ENCODE results near the gene CMTM6.
A peak's percentile ranks its signal among the peaks of the same experiment; 100 is the strongest.
"Not testable (repeated sequence)": the region's sequence is repeated elsewhere in the genome, so short reads cannot be mapped to it uniquely, and the experiment has no call there.

Gene CMTM6

DNA sequence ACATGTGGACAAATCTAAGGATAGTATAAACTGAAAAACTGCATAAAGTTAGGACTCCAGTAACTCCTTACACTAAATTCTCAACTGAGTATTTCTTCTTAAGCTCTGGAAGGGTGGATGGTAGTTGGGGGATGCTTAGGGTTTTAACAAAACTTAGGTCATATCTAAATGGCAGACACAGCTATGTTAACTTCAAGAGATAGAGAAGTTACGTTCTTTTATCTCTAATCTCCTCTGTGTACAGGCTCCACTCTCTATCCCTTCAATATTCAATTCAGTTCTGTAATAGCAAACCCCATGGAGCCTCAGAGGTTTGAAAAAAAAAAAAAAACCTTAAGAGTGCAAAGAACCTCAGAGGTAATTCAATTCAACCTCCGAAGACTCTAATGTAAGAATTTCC is 3.1 kb downstream of the CMTM6 start:
- no peak for DNase-seq (ENCODE audit: low read depth in 2 of 2)

DNA sequence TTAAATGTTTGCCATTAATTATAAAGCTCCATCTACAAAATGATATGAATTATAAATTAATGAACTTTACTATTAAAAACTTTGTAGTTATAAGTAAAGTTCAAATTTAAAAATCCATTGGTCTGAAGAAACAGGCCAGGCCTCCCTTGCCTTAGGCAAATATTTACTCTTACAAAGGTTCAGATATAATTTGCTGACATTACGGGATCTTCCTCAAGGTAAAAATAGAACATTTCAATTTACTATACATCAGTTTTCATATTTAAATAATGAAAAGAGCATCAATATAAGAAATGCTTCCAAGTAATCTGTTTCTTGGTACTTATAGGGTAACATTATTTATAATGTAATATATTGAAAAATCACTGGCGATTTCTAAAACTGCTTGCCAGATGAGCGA is 3.7 kb downstream of the CMTM6 start:
- no peak for DNase-seq (ENCODE audit: low read depth in 2 of 2)

DNA sequence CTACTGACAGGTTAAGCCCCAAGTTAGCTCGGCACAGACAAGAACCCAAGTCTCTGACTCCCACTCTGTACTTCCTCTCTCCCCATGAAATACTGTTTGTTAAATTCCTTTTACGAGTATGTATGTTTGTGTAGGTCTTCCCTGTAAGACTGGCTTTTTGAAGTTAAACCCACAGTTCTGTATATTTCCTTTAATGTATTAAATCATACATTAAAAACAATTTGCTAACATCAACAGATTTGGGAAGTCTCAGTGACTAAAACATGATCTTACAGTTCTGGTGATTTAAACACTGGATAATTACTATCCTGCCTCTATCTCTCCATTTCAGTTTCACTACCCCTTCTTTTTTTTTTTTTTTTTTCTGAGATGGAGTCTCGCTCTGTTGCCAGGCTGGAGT is 4.4 kb downstream of the CMTM6 start:
- DNase-seq (ENCODE audit: low read depth in 2 of 2): no peak

DNA sequence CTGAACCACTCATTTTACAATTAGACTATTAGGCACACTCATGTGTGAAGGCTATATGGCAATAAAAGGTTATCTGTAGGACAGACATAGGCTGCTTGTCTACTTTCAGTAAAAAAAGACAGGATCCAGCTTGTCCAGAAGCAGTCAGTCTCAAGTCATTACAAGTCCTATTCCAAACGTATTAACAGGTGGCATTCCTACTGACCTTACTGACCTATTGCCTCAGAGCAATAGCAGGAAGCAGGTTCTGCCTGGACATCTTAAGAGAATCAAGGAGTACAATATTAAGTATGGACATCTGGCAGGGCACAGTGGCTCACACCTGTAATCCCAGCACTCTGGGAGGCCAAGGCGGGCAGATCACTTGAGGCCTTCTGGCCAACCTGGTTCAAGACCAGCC is 7.0 kb downstream of the CMTM6 start:
- no peak for DNase-seq (ENCODE audit: low read depth in 2 of 2)

DNA sequence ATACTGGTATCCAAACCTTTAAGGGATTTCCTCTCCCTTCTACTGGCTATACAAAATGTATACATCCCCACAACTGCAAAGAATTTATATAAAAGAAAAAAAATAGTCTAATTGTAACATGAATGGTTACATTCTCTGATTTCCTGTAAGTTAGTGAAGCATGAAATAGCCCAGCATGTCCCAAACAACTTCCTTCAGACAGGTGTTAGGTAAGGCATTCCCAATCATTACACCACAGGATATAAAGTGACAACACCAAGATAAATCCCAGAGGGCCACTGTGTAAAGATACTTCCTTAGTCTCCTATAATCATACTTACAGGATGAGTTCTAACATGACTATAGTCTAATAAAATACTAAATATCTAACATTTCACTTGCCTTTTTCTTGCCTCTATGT is 7.6 kb downstream of the CMTM6 start:
- DNase-seq (ENCODE audit: low read depth in 2 of 2): no peak

DNA sequence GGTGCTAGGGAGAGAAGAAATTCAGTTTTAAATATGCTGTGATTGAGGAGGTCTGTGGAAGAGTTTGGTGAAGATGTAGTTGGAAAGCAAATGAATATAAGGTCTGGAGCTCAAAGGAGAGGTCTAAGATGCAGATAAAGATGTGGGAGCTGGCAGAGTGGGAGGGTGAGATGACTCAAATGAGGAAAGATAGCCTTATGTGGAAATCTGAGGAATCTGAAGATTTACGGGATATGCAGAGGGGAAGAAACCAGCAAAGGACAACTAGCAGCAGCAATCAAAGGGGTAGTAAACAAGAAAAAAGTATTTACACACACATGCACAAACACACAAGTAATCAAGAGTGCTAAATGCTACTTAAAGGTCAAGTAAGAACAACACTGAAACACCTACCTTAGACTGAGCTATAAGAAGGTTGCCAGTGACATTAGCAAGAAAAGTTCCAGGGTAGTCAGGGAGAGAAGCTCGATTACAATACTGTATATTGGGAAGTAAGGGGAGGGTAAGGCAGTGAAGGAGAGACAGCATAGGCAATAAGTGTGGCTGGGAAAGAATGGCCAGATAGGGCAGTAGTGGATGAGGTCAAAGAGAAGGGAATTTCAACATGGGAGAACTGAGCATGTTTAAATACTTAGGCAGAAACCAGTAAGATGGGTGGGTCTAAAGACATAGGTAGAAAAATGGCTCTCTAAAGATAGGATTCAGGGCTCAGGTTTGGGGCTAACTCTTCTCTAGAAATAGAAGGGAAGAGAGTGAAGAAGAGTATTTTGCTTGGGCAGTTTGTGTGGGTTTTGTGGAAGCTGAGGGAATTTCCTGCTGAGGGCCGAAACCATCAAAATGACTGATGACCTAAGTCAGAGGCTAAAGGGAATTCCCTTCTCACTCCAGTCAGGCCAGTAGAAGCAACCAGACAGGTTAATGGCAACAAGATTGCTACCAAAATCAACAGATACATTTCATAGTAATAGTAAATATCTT is 8.9 kb downstream of the CMTM6 start:
- no peak for DNase-seq (ENCODE audit: low read depth in 2 of 2)

DNA sequence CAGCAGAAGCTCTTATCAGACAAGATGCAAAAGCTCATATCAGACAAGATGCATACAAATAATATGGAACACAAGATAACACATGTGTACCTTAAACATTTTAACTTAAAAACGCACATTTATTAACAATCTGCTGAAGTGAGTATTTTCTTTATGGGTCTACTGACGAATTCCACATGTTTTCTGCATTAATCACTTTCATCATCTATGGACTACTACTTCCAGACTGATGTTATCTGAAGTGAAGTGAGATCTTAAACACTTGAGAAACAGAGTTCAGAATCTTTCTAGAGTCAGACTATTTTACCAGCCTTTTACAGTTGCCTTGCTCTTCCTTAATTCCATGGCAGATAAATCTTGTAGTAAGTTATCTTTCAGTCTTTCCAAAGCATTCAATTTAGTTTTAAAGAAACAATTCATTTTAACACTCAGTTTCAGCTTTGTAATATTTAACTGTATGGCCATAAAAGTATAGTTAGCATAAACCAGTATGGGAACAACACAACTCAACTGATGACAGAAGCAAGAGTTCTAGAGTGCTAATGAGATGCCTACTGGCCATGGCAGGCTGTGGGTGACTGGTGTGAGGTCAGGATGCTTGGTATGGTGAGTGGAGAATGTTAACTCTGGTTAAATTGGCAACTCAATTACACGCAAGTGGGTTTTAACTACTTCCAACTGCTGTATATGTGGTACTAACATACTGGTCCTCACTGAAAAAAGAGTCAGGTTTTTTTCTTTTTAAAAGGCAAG is 9.8 kb downstream of the CMTM6 start:
- no peak for DNase-seq (ENCODE audit: low read depth in 2 of 2)

DNA sequence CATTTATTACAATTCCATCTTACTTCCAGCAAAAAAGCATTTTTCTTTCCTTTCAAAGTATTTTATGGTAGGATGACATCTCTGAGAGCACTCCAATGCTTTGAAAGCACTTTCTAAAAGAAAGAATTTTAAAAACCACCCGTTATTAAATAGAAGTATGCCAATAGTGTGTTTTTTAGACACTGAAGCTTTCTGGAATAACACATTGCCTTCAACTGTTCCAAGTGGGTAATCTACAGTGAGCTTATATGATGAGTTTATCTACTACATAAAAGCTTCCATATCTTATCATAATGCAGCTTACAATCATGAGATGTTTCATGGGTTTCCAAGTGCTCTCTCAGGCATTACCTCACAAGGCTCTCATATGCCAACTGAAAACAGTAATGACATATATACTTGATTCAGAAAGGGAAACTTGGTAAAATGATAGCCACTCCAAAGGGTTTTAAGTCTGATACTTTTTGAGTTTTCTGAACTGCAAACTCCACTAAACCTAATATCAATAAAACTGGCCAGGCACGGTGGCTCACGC is 14.1 kb downstream of the CMTM6 start:
- no peak for DNase-seq (ENCODE audit: low read depth in 2 of 2)

DNA sequence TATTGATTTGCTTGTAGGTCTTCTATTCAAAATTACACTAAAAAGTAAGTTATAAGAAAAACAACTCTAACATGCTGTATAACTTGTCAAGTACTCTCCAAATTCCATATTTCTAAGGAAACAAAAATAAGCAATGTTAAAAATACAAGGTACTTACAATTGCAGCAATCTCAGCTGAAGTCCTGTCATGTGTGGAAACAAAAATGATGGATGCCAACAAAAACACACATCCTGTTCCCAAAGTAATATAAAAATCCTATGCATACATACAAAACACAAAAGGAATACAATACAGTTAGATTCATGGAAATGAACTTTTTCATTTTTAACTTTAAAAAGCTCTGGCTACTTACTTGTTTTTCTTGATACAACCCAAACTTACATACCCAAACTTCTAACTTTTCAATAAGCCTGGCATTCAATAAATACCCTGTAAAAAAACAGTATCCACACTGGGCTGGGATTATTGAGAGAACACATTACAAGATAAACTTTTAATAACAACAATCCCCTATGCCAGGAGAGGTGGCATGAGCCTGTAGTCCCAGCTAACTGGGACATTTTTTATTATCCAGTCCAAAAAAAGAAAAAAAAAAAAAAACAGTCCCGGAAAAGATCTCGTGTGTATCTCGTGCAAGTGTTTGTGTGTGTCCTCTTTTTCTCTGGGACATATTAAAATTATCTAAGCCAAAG is 14.7 kb downstream of the CMTM6 start:
- DNase-seq (ENCODE audit: low read depth in 2 of 2): no peak

DNA sequence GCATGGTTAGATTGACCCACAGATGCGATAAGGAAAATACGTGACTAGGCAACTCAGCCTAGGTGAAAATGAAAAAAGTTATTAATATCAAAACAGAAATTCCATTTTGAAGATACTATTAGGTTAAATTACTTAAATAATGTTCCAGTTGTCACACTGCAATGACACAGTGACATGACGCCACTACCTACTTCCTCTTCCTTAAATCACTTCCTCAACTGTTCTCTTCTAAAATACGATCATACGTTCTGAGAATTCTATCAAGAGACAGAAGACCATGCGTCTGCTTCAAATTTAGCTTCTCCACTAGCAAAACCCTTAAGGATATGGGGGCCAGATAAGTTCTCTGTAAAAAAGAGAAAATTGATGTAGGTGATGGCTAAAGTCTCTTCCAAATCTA is 18.2 kb downstream of the CMTM6 start:
- no peak for DNase-seq (ENCODE audit: low read depth in 2 of 2)

DNA sequence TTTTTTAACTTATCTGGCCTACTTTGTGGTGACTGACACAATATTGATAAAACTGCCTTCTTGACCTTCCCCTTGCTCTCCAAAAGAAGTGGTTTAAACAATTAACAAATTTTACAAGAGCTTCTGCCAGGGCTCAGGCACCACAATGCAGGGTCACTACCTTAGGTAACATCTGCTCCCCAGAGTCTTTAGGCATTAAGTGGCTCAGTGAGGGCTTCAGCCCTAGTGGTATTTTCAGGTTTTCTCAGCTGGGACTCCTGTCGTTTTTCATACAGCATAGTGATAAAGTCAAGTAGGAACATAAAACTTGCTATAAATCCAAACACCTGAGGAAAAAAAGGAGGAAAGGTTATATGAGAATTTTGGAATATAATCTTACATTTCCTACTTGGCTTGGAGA is 18.9 kb downstream of the CMTM6 start:
- no peak for DNase-seq (ENCODE audit: low read depth in 2 of 2)

DNA sequence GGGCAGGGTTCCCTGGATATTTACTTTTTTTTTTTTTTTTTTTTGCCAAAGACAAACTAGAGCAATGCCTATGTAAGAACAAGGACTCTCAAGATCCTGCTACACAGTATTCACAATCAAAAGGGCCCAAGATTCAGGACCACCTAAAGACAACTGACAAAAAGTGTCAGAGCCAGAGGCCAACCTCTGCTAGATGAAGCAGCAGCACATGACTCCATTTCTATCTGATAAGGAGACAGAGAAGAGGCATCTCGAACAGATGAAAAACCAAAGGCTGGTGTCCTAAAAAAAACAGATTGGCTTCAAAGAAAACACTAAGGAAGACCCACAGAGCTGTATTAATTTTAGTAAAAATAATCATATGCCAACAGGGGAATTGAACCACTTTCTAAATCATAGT is 20.0 kb downstream of the CMTM6 start:
- DNase-seq (ENCODE audit: low read depth in 2 of 2): no peak

DNA sequence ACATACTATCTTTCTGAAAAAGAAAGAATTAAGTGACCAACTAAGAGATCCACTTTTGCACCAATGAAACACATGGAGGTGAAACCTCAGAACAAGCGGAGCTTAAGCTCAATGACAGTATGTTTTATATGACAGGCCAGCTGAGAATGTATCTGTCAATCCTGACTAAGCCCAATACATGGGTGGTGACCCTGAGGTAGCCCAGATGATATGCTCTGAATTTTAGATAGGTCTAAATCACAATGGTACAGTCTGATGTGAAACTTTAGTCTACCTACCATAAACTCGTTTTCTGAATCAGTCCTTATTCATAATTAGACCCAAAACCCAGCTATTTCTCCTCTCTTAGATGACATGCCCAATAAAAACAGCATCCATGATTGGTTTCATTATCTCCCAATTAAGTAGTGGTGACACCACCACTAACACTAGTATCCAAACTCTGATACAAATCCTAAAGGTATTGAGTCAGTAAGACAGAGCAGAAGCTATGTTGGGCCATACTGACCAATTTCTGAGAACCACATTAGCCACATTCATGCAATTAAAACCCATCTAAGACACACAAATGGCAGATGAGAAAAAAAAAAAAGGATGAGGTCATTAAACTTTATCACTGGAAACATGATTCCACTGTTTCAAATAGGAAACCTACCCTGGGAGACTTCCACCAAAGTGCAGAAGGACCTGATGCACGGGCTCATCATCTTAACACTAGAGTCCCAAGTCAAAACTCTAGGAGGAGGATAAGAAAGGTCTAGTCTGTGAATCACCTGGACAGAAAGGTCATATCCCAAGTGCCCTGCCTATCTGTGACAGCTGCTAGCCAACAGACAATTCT is 20.6 kb downstream of the CMTM6 start:
- no peak for DNase-seq (ENCODE audit: low read depth in 2 of 2)

DNA sequence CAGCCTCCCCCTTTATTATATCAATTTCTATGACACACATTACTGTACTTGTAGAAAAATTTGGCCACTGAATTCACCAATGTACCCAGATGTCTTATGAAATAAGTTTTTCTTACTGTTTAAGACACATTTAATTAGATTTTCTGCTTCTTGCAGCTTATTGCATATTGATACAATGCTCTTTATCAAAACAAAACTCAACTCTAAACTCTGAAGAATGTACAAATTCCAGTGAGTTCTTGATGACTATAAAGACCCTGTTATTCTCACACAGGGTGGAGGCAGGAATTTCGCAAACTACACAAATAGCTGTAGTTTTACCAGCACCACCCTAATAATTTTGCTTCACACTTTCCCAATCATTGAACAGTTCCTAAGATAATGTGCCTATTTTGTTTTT is 22.0 kb downstream of the CMTM6 start:
- no peak for DNase-seq (ENCODE audit: low read depth in 2 of 2)

DNA sequence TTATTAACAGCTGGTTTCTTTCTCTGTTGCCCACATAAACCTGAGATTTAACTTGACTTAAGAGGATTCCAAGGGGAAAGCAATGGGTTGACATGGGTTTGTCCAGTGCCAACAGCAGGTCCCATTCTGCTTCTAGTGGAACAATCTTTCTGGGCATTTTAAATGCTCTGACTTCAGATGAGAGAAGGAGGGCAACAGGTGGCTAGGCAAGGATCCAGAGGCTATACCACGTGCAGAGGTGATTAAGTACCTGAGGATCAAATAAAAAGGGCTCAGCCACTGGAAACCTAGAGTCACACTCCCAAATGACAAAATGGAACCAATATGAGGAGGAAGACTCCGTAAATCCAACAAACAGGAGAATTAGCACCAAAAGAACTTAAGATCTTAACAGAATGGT is 28.5 kb downstream of the CMTM6 start:
- no peak for DNase-seq (ENCODE audit: low read depth in 2 of 2)

DNA sequence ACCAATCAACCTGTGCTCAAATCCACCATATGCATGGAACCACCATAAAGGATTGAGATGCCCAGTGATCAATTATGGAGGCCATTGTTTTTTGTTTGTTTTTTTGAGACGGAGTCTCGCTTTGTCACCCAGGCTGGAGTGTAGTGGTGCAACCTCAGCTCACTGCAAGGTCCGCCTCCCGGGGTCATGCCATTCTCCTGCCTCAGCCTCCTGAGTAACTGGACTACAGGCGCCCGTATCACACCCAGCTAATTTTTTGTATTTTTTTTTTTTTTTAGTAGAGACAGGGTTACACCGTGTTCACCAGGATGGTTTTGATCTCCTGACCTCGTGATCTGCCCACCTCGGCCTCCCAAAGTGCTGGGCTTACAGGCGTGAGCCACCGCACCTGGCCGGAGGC is 30.5 kb downstream of the CMTM6 start:
- not testable (repeated sequence) for DNase-seq (ENCODE audit: low read depth in 2 of 2)

DNA sequence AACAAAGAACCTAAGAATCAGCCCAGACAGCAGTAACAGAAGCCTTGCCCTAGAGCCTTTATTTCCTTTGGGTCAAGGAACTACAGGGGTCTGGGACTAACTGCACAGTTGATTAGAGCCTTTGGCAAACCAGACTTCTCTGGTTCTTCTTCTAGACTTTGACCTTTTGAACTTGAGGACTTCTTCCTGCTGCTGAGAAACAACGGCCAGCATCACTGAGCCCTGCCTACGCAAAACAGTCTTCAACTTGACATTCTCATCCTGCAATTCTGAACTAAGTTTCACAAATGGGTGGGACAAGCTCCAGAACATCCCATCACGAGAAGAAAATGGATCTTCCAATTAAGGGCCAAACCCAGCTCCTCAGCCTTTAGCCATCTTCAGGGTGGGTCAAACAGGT is 31.4 kb downstream of the CMTM6 start:
- no peak for DNase-seq (ENCODE audit: low read depth in 2 of 2)

DNA sequence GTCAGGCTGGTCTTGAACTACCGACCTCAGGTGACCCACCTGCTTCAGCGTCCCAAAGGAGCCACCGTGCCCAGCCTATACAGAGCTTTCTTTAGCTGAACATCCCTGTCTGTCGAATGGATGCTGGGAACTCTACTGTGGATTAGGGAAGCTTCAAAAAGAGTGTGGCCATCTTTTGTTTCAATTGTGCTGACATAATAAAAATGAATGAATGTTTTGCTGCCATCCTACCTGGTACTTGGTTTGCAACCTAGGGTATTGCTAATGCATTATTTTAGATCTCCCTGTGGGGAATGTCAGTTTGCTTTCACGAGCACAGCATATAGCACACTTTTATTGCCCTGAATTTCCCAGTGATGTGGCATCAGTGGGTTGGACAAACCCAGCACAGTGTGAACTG is 32.3 kb downstream of the CMTM6 start:
- no peak for DNase-seq (ENCODE audit: low read depth in 2 of 2)

DNA sequence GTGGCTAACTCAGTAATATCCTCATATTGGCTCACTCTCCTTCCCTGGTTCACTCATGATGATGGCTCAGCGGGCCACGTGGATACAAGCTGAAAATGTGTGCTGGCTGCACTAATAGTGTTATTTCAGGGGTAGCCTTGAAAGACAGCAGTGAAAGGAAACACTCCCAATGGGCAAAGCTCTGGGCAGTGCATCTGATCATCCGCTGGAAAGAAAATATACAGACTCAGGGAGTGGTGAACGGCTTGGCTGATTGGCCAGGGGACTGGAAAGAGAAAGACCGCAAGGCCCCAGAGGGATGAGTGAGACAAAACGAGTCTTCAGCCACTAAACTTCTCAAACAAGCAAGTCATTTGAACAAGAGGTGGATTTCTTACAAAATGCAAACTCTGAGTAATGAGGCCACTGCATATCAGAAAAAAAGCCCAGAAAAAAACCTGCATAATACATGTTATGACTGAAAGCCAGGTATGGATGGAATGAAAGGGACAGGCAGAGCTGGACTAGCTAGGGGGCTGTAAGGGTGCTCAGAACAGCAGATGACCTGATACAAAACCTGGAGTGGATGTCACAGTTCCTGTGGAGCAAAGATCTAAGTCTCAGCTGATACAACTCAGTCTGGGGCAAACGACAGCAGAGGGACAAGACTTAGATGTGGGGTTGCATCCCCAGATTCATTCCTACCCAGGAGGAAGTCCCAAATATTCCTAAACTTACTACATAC is 33.3 kb downstream of the CMTM6 start:
- DNase-seq (ENCODE audit: low read depth in 2 of 2): no peak

DNA sequence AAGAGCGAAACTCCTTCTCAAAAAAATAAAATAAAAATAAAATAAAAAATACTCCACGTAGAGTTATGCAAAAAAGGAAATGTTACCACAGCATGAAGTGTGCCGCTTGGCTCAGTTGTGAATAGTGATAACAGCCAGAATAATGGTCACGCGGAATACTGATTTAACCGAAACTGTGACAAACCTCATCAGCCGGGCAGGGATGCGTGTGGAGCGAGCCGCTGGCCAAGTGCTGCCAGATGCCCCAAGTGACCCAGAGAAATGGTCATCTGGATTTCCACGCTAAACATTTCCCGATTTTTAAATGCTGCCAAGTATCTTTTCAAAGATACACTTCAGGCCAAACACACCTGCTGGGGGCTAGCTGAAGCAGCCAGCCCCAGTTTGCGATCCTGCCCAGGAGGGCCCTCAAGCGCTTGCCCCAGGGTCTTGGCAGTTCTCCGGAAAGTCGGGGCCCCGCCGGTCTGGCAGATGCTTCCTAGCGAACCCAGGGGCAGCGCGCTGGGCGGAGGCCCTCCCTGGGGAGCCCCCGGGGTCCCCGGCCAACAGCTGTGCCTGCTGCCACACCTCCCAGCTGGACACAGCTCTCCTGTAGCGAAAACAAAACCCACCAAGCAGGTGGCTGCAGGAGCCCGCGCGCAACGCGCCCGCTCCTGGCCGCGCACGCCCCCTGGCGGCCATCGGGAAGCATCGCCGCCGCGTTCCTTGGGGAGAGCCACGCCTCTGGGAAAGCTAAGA is 35.1 kb downstream of the CMTM6 start:
- DNase-seq (ENCODE audit: low read depth in 2 of 2): peak in 1 of 2 donors; percentile 55

Data from stimulated activated CD8-positive, alpha-beta memory T cell treated with anti-CD3 and anti-CD28 coated beads, Interleukin-7, amount 100 ng/mL, for 4 hours (primary cell).